Smooth muscle cell (in vitro differentiated cells): ENCODE results near the gene ALG14. TPM values are rescaled to one million over a fixed set of nuclear protein-coding genes. Genes with fewer than 3 reads are reported as not detected.

Experiments used
- DNase-seq: peaks from one replicate; lab custom pipeline; 2025; ENCODE audit not compliant: unreplicated experiment; lab: John Stamatoyannopoulos, UW
- H2AFZ ChIP-seq: fragments of 200-600 bp; sonication (generic); 2 replicates; pipeline ENCODE4 v1.6.0; 2016; ENCODE audit warnings: antibody characterized with exemption, low read depth, mild to moderate bottlenecking
- H3F3A ChIP-seq: fragments of 200-600 bp; sonication (generic); 2 replicates; pipeline ENCODE4 v1.6.0; 2017; ENCODE audit warnings: antibody characterized with exemption, low read depth
- H3K27ac ChIP-seq: fragments of 200-600 bp; sonication (generic); 2 replicates; pipeline ENCODE4 v1.5.1; 2016; ENCODE audit warnings: low read depth, mild to moderate bottlenecking
- H3K27me3 ChIP-seq: fragments of 200-600 bp; sonication (generic); 2 replicates; pipeline ENCODE4 v1.6.1; 2016; ENCODE audit warnings: low read depth, mild to moderate bottlenecking
- H3K36me3 ChIP-seq: fragments of 200-600 bp; sonication (generic); 2 replicates; pipeline ENCODE4 v1.5.1; 2016; ENCODE audit warnings: low read depth
- H3K4me1 ChIP-seq: fragments of 200-600 bp; sonication (generic); 2 replicates; pipeline ENCODE4 v1.5.1; 2016; ENCODE audit warnings: low read depth
- H3K4me2 ChIP-seq: fragments of 200-600 bp; sonication (generic); 2 replicates; pipeline ENCODE4 v1.6.0; 2016; ENCODE audit warnings: mild to moderate bottlenecking
- H3K4me3 ChIP-seq: fragments of 200-600 bp; sonication (generic); 2 replicates; pipeline ENCODE4 v1.5.1; 2016; ENCODE audit warnings: mild to moderate bottlenecking
- H3K79me2 ChIP-seq: fragments of 200-600 bp; sonication (generic); 2 replicates; pipeline ENCODE4 v1.6.0; 2016; ENCODE audit warnings: low read depth, mild to moderate bottlenecking
- H3K9ac ChIP-seq: fragments of 200-600 bp; sonication (generic); 2 replicates; pipeline ENCODE4 v1.6.0; 2016; ENCODE audit warnings: low read depth
- H3K9me3 ChIP-seq: fragments of 200-600 bp; sonication (generic); replicated peaks from 2 replicates; pipeline ENCODE4 v1.5.1; 2016; ENCODE audit warnings: low read depth
- H4K20me1 ChIP-seq: fragments of 200-600 bp; sonication (generic); 2 replicates; pipeline ENCODE4 v1.6.0; 2016; ENCODE audit warnings: low read depth
- WGBS: methylation state at CpG from one replicate; pipeline ENCODE4 v1.1.7; 2016; ENCODE audit warnings: low lambda C conversion rate; 5-methylcytosine and 5-hydroxymethylcytosine counted together
- polyA plus RNA-seq: library from polyadenylated mRNA; unstranded; fragments of >200 nt; fragmentation: Nextera tagmentation; extraction: Ambion mirVana; gene quantifications from 2 replicates; pipeline ENCODE4 v1.2.1, GENCODE V29; 2016
- total RNA-seq: library from RNA; depleted of rRNA; stranded (reverse); fragments of >200 nt; gene quantifications from 2 replicates; pipeline ENCODE4 v1.2.3, GENCODE V29; 2014
- TF ChIP-seq, protein P1 (sequence below): fragments of 200-600 bp; sonication (generic); IDR thresholded peaks from 2 replicates; pipeline ENCODE4 v1.5.1; 2017; ENCODE audit warnings: borderline replicate concordance, mild to moderate bottlenecking, antibody characterized with exemption; ENCODE audit not compliant: insufficient read depth, poor library complexity, severe bottlenecking

ALG14 gene
- total and polyA plus RNA-seq, 2 experiments from 2014 or later, result 2.4 to 5.5 TPM

DNA sequence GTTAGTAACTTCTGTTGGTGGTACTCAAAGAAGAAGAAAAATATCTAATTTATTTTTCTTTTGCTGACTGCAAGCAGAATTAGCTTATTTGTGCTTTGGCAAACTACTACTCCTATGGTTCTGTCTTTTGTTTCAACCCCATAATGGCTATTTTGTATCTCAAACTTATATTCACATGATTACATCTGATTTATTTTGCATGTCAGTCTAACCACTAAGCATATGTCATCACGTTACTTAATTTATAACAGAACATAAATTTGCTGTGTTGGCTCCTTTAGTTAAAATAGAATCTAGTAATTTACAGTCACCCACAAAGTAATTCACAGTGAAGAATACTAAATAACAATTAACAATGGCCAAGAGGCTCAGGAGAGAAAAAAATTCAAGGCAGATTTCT is 106.7 kb downstream of the ALG14 start:
- Histone ChIP-seq H3K27me3 (no peaks in the 10 kb centered on the region), H3K36me3 (no peaks in the 10 kb centered on the region), H3K79me2 (no peaks in the 10 kb centered on the region), H3K27ac (no peak overlapping the region), H3K4me1 (peaks cover 13% of the 10 kb centered on the region), H3K4me3 (no peak overlapping the region), H3K9ac (no peak overlapping the region), H3K4me2 (no peak overlapping the region), H3K9me3 (no peaks in the 10 kb centered on the region), H2AFZ (no peak overlapping the region), H3F3A (no peaks in the 10 kb centered on the region), H4K20me1 (no peaks in the 10 kb centered on the region)
- 88% methylated on average over 1 of the region's 1 CpG for WGBS
- TF ChIP-seq, protein P1, sequence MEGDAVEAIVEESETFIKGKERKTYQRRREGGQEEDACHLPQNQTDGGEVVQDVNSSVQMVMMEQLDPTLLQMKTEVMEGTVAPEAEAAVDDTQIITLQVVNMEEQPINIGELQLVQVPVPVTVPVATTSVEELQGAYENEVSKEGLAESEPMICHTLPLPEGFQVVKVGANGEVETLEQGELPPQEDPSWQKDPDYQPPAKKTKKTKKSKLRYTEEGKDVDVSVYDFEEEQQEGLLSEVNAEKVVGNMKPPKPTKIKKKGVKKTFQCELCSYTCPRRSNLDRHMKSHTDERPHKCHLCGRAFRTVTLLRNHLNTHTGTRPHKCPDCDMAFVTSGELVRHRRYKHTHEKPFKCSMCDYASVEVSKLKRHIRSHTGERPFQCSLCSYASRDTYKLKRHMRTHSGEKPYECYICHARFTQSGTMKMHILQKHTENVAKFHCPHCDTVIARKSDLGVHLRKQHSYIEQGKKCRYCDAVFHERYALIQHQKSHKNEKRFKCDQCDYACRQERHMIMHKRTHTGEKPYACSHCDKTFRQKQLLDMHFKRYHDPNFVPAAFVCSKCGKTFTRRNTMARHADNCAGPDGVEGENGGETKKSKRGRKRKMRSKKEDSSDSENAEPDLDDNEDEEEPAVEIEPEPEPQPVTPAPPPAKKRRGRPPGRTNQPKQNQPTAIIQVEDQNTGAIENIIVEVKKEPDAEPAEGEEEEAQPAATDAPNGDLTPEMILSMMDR, result no peak
- no peak for DNase-seq

DNA sequence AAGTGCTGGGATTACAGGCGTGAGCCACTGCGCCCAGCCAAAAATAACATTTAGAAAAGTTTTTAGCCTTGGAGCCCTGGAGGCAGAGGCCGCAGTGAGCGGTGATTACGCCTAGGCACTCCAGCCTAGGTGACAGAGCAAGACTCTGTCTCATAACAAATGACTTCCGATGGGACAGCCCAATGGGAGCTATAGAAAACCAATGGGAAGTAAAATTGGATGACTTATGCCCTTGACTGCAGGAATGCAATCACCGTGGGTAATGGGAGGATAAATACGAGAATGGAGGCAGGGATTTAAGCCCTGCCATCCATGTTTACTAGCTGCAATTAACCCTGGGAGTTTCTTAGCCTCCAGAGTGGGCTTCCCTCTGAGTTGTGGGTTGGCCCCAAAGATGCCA is 108.9 kb downstream of the ALG14 start:
- Histone ChIP-seq H2AFZ (no peak overlapping the region), H3F3A (no peaks in the 10 kb centered on the region), H3K36me3 (no peaks in the 10 kb centered on the region), H3K4me1 (peaks cover 5% of the 10 kb centered on the region), H3K4me2 (no peak overlapping the region), H4K20me1 (no peaks in the 10 kb centered on the region), H3K79me2 (no peaks in the 10 kb centered on the region), H3K9ac (no peak overlapping the region), H3K27me3 (no peaks in the 10 kb centered on the region), H3K27ac (no peak overlapping the region), H3K4me3 (no peak overlapping the region), H3K9me3 (no peaks in the 10 kb centered on the region)
- DNase-seq, result no peak
- TF ChIP-seq, protein P1, result no peak
- WGBS, result 73% methylated on average over 8 of the region's 8 CpGs

DNA sequence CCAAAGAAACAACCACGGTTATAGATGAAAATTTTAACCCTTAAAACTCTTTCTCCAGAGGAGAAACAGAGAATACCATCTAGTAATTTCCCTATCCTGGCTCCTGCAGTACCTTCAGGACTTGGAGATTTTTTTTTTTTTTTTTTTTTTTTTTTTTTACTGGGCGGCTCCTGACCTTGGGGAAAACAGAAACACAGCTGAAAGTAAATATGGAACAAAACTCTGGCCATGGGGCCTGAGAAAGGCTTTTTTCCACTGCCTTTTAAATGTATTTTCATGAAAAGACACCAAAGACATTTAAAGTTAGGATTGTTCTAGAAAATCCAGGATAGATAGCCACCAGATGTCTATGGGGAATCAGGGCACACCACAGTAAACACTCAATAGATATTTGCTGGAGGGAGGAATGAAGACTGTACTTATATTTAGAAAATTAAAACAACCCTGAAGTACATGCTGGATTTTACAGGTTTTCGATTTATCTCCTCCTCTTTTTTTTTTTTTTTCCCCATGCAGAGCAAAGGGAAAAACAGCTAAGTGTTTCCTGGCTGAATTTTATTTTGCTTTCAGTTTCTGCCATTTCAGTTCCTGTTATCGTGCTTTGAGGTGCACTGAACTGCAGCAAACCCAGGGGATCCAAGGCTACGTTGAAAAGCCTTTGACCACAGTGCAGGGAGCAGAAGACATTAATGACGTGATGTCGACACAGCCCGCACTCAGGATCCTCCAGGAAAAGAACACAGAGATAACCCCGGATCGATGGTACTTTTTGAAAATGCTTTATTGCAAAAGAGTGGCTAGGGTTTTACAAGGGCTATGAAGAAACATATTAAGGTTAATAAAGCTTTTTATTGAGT is 110.1 kb downstream of the ALG14 start:
- no peaks in the 10 kb centered on the region for H4K20me1 ChIP-seq
- peaks cover 5% of the 10 kb centered on the region for H3K4me1 ChIP-seq
- no peak for DNase-seq
- no peaks in the 10 kb centered on the region for H3K36me3 ChIP-seq
- TF ChIP-seq, protein P1, result no peak
- no peaks in the 10 kb centered on the region for H3K27me3 ChIP-seq
- peak overlapping the region; percentile 36 for H3K9ac ChIP-seq
- H3K4me3 ChIP-seq, result peak overlapping the region; percentile 45
- H3K79me2 ChIP-seq, result no peaks in the 10 kb centered on the region
- 42% methylated on average over 10 of the region's 10 CpGs for WGBS
- H2AFZ ChIP-seq, result peak overlapping the region; percentile 88
- no peaks in the 10 kb centered on the region for H3F3A ChIP-seq
- H3K4me2 ChIP-seq, result peak overlapping the region; percentile 90
- peak overlapping the region; percentile 69 for H3K27ac ChIP-seq
- H3K9me3 ChIP-seq, result no peaks in the 10 kb centered on the region
